Hepatocyte (in vitro differentiated cells): Measurements from ENCODE around the gene COX4I1. TPM values are rescaled to one million over a fixed set of nuclear protein-coding genes. Genes with fewer than 3 reads are reported as not detected.
"Not testable (repeated sequence)": the region's sequence is repeated elsewhere in the genome, so short reads cannot be mapped to it uniquely, and the experiment has no call there.

ENCODE experiments used
- DNase-seq: peaks from one replicate; pipeline ENCODE4 v3.0.0-alpha.2; 2016; ENCODE audit warnings: low spot score
- H2AFZ ChIP-seq: fragments of 200-600 bp; sonication (generic); 2 replicates; pipeline ENCODE4 v1.6.0; 2016; ENCODE audit warnings: antibody characterized with exemption, mild to moderate bottlenecking
- H3K27ac ChIP-seq: fragments of 200-600 bp; sonication (generic); 2 replicates; pipeline ENCODE4 v1.5.1; 2016; ENCODE audit warnings: mild to moderate bottlenecking
- H3K27me3 ChIP-seq: fragments of 200-600 bp; sonication (generic); 2 replicates; pipeline ENCODE4 v1.6.1; 2016
- H3K36me3 ChIP-seq: fragments of 200-600 bp; sonication (generic); replicated peaks from 2 replicates; pipeline ENCODE4 v1.5.1; 2016; ENCODE audit warnings: low read depth; ENCODE audit not compliant: insufficient read depth
- H3K4me1 ChIP-seq: fragments of 200-600 bp; sonication (generic); 2 replicates; pipeline ENCODE4 v1.5.1; 2016; ENCODE audit warnings: mild to moderate bottlenecking, moderate library complexity; ENCODE audit not compliant: insufficient read depth
- H3K4me2 ChIP-seq: fragments of 200-600 bp; sonication (generic); 2 replicates; pipeline ENCODE4 v1.6.0; 2016
- H3K4me3 ChIP-seq: fragments of 200-600 bp; sonication (generic); 2 replicates; pipeline ENCODE4 v1.5.1; 2016; ENCODE audit warnings: mild to moderate bottlenecking
- H3K79me2 ChIP-seq: fragments of 200-600 bp; sonication (generic); 2 replicates; pipeline ENCODE4 v1.6.0; 2017; ENCODE audit warnings: mild to moderate bottlenecking
- H3K9me2 ChIP-seq: fragments of 200-600 bp; sonication (generic); replicated peaks from 2 replicates; pipeline ENCODE4 v1.6.0; 2017; ENCODE audit warnings: mild to moderate bottlenecking; ENCODE audit not compliant: insufficient read depth
- H3K9me3 ChIP-seq: fragments of 200-600 bp; sonication (generic); 2 replicates; pipeline ENCODE4 v1.5.1; 2016; ENCODE audit warnings: low read depth, mild to moderate bottlenecking
- H4K20me1 ChIP-seq: fragments of 200-600 bp; sonication (generic); 2 replicates; pipeline ENCODE4 v1.6.0; 2016; ENCODE audit warnings: mild to moderate bottlenecking; ENCODE audit not compliant: insufficient read depth, poor library complexity, severe bottlenecking
- EZH2 ChIP-seq: fragments of 200-600 bp; sonication (generic); IDR thresholded peaks from 2 replicates; pipeline ENCODE4 v1.6.1; 2016; ENCODE audit warnings: antibody characterized with exemption, mild to moderate bottlenecking, borderline replicate concordance
- EZH2phosphoT487 ChIP-seq: fragments of 200-600 bp; sonication (generic); IDR thresholded peaks from one replicate; pipeline ENCODE4 v1.6.1; 2018; ENCODE audit warnings: antibody characterized with exemption, mild to moderate bottlenecking, low read depth, moderate library complexity; ENCODE audit not compliant: unreplicated experiment, severe bottlenecking
- WGBS: methylation state at CpG from one replicate; pipeline ENCODE4 v1.1.6; 2016; ENCODE audit warnings: low lambda C conversion rate; ENCODE audit errors: missing lambda C conversion rate; 5-methylcytosine and 5-hydroxymethylcytosine counted together
- polyA plus RNA-seq: library from polyadenylated mRNA; unstranded; fragments of >200 nt; fragmentation: Nextera tagmentation; extraction: Ambion mirVana; gene quantifications from 2 replicates; pipeline ENCODE4 v1.2.1, GENCODE V29; 2016
- total RNA-seq: library from RNA; depleted of rRNA; stranded (reverse); fragments of >200 nt; gene quantifications from 2 replicates; pipeline ENCODE4 v1.2.3, GENCODE V29; 2014
- TF ChIP-seq, protein P1 (sequence below): fragments of 200-600 bp; sonication (generic); IDR thresholded peaks from 2 replicates; pipeline ENCODE4 v1.5.1; 2016; ENCODE audit warnings: antibody characterized with exemption, mild to moderate bottlenecking; ENCODE audit not compliant: poor library complexity

The COX4I1 gene
- total and polyA plus RNA-seq, 2 experiments from 2014 or later, result 449 to 655 TPM

DNA sequence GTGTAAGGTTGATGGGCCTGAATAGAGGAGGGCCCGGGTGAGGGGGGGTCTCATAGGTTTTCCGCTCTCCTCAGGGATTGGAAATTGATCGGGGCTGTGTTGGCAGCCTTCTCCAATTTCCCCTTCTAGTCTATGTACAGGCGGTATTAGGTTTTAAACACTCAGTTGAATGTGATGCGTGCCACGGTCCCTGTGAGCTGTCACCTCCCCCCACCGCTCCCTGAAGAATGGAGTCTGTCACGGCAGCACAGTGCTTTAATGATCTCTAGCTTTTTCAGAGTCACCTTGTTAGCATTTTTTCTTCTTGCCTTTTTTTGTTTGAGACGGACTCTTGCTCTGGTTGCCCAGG is 800 bp downstream of the COX4I1 start:
- no peaks in the 10 kb centered on the region for H3K9me2 ChIP-seq
- 15% methylated on average over 9 of the region's 9 CpGs for WGBS

DNA sequence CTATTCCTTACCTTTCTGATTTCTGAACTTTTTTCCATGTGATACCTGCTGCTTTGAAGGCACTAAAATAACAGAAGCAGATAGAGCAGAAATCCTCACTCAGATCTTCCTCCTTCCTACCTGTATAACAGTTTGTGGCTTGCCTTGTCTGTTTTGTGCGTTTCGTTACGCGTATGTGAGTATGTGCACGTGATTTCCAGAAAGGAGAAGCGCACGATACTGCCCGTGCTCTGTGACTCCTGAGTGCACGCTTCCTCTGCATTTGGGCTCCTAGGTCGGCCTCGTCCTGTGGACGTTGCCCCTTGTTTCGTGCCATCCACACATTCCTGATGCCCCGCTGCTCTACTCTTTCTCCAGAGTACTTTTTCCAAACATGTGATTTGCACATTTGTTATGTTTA is 4.1 kb downstream of the COX4I1 start:
- 82% methylated on average over 13 of the region's 14 CpGs for WGBS
- Histone ChIP-seq H3K27ac (no peak overlapping the region), H3K4me3 (no peak overlapping the region), H2AFZ (no peak overlapping the region), H3K9me2 (no peaks in the 10 kb centered on the region), H4K20me1 (peaks cover 12% of the 10 kb centered on the region), H3K27me3 (no peaks in the 10 kb centered on the region), H3K4me1 (peaks cover 11% of the 10 kb centered on the region), H3K9me3 (no peaks in the 10 kb centered on the region), H3K79me2 (peaks cover 46% of the 10 kb centered on the region), H3K4me2 (no peak overlapping the region), H3K36me3 (no peaks in the 10 kb centered on the region)
- TF ChIP-seq EZH2 (no peak), EZH2phosphoT487 (no peak)
- TF ChIP-seq, protein P1, sequence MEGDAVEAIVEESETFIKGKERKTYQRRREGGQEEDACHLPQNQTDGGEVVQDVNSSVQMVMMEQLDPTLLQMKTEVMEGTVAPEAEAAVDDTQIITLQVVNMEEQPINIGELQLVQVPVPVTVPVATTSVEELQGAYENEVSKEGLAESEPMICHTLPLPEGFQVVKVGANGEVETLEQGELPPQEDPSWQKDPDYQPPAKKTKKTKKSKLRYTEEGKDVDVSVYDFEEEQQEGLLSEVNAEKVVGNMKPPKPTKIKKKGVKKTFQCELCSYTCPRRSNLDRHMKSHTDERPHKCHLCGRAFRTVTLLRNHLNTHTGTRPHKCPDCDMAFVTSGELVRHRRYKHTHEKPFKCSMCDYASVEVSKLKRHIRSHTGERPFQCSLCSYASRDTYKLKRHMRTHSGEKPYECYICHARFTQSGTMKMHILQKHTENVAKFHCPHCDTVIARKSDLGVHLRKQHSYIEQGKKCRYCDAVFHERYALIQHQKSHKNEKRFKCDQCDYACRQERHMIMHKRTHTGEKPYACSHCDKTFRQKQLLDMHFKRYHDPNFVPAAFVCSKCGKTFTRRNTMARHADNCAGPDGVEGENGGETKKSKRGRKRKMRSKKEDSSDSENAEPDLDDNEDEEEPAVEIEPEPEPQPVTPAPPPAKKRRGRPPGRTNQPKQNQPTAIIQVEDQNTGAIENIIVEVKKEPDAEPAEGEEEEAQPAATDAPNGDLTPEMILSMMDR, result no peak
- DNase-seq, result no peak

More for the DNA sequence above, 800 bp downstream of the COX4I1 start:
- TF ChIP-seq, protein P1, result no peak
- TF ChIP-seq EZH2, result no peak
- TF ChIP-seq EZH2phosphoT487, result no peak
- Histone ChIP-seq H3K27me3 (no peaks in the 10 kb centered on the region), H4K20me1 (peaks cover 22% of the 10 kb centered on the region), H3K79me2 (peaks cover 79% of the 10 kb centered on the region), H3K4me2 (peak overlapping the region; percentile 94), H3K4me1 (peaks cover 11% of the 10 kb centered on the region), H3K9me3 (no peaks in the 10 kb centered on the region), H3K27ac (peak overlapping the region; percentile 97), H3K36me3 (no peaks in the 10 kb centered on the region), H2AFZ (peak overlapping the region; percentile 15), H3K4me3 (peak overlapping the region; percentile 70)
- DNase-seq, result peak; percentile 68

DNA sequence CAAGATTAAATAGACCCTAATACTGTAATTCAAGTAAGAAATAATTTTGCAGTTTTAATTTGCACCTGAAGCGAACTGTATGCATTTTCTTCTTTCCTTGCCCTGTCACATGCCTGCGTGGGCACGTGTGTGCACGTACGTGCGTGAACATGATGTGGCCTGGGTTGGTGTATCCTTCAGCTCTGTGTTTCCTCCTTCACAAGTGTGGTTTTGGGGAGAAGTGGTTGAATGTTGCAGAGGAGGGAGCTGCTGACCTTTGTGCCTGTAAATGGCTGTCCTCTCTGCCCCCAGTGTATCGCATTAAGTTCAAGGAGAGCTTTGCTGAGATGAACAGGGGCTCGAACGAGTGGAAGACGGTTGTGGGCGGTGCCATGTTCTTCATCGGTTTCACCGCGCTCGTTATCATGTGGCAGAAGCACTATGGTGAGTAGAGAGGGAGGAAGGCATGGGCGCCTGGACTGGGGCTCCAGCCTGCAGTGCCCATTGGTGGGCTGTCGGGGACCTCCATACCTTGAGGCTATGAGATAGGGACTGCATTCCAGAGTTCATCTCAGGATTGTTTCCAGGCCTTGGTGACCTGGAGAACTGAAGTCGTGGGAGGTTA is 6.0 kb downstream of the COX4I1 start:
- Histone ChIP-seq H3K9me3 (no peaks in the 10 kb centered on the region), H3K9me2 (no peaks in the 10 kb centered on the region), H3K36me3 (no peaks in the 10 kb centered on the region), H4K20me1 (peaks cover 9% of the 10 kb centered on the region), H3K4me2 (no peak overlapping the region), H3K4me3 (no peak overlapping the region), H3K27me3 (no peaks in the 10 kb centered on the region), H3K4me1 (peaks cover 9% of the 10 kb centered on the region), H2AFZ (no peak overlapping the region), H3K27ac (no peak overlapping the region), H3K79me2 (peaks cover 30% of the 10 kb centered on the region)
- no peak for TF ChIP-seq EZH2
- no peak for TF ChIP-seq EZH2phosphoT487
- TF ChIP-seq, protein P1, result no peak
- 91% methylated on average over 17 of the region's 18 CpGs for WGBS
- no peak for DNase-seq

DNA sequence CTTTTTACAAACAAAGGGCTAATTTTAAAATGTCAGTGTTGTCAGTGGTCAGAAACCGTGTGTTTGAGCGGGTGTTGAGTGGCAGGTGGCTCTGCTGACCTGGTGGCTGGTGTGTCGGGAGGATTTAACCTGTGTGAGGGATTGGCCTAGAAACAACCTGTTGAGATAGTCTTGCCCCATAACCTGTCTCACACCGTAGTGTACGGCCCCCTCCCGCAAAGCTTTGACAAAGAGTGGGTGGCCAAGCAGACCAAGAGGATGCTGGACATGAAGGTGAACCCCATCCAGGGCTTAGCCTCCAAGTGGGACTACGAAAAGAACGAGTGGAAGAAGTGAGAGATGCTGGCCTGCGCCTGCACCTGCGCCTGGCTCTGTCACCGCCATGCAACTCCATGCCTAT is 7.0 kb downstream of the COX4I1 start:
- H3K4me3 ChIP-seq, result no peak overlapping the region
- H4K20me1 ChIP-seq, result peaks cover 6% of the 10 kb centered on the region
- TF ChIP-seq EZH2phosphoT487, result no peak
- no peak for TF ChIP-seq EZH2
- TF ChIP-seq, protein P1, result no peak
- 95% methylated on average over 11 of the region's 11 CpGs for WGBS
- H3K27ac ChIP-seq, result no peak overlapping the region
- H2AFZ ChIP-seq, result no peak overlapping the region
- H3K9me2 ChIP-seq, result no peaks in the 10 kb centered on the region
- H3K4me2 ChIP-seq, result no peak overlapping the region
- no peaks in the 10 kb centered on the region for H3K36me3 ChIP-seq
- H3K27me3 ChIP-seq, result no peaks in the 10 kb centered on the region
- peaks cover 20% of the 10 kb centered on the region for H3K79me2 ChIP-seq
- H3K9me3 ChIP-seq, result no peaks in the 10 kb centered on the region
- DNase-seq, result no peak
- no peaks in the 10 kb centered on the region for H3K4me1 ChIP-seq

DNA sequence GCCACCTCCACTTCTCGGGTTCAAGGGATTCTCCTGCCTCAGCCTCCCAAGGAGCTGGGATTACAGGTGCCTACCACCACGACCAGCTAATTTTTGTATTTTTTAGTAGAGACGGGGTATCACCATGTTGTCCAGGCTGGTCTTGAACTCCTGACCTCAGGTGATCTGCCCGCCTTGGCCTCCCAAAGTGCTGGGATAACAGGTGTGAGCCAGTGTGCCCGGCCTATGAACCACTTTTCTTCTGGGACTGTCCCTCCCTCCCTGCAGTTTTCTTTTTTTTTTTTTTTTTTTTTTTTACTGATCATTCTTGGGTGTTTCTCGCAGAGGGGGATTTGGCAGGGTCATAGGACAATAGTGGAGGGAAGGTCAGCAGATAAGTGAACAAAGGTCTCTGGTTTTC is 7.8 kb downstream of the COX4I1 start:
- H3K4me2 ChIP-seq, H4K20me1 ChIP-seq, H3K4me3 ChIP-seq, DNase-seq, H3K27me3 ChIP-seq, H3K9me3 ChIP-seq, H3K4me1 ChIP-seq, H2AFZ ChIP-seq, H3K27ac ChIP-seq, H3K36me3 ChIP-seq, H3K9me2 ChIP-seq: not testable (repeated sequence)
- H3K79me2 ChIP-seq, result peaks cover 12% of the 10 kb centered on the region
- WGBS, result 88% methylated on average over 5 of the region's 6 CpGs
